GM23338 (cell line): ENCODE data around the gene ULBP1.
"Not testable (repeated sequence)": the region's sequence is repeated elsewhere in the genome, so short reads cannot be mapped to it uniquely, and the experiment has no call there.

ENCODE experiments used
- CREB1 ChIP-seq: fragments of 250-450 bp; sonication (Bioruptor Pico); IDR thresholded peaks from 2 replicates; pipeline ENCODE4 v1.5.0; 2020; ENCODE audit warnings: low read depth, mild to moderate bottlenecking, moderate library complexity
- CTCF ChIP-seq, 2 experiments: fragments of 200-600 bp in 1 of 2; sonication (generic) in 1 of 2; conservative IDR thresholded peaks; 2 replicates each; pipeline versions ENCODE4 v1.5.1 to v1.6.1; 2016 to 2017; ENCODE audit warnings: antibody characterized with exemption in 2 of 2, low read depth in 2 of 2, mild to moderate bottlenecking in 2 of 2, moderate library complexity in 1 of 2
- EZH2 ChIP-seq: fragments of 200-600 bp; sonication (generic); IDR thresholded peaks from one replicate; pipeline ENCODE4 v1.8.0; 2017; ENCODE audit warnings: antibody characterized with exemption, mild to moderate bottlenecking, low read depth; ENCODE audit not compliant: unreplicated experiment
- EZH2phosphoT487 ChIP-seq: fragments of 200-600 bp; sonication (generic); IDR thresholded peaks from one replicate; pipeline ENCODE4 v1.8.1; 2018; ENCODE audit warnings: antibody characterized with exemption; ENCODE audit not compliant: unreplicated experiment
- JUNB ChIP-seq: IDR thresholded peaks from one replicate; pipeline ENCODE4 v1.6.1; 2016; ENCODE audit warnings: antibody characterized with exemption; ENCODE audit not compliant: unreplicated experiment
- NANOG ChIP-seq: IDR thresholded peaks from 2 replicates; pipeline ENCODE4 v1.6.1; 2016; ENCODE audit warnings: antibody characterized with exemption, borderline replicate concordance
- POLR2AphosphoS5 ChIP-seq: IDR thresholded peaks from 2 replicates; pipeline ENCODE4 v1.6.1; 2016; ENCODE audit warnings: antibody characterized with exemption, low read depth
- REST ChIP-seq: IDR thresholded peaks from one replicate; pipeline ENCODE4 v1.6.1; 2018; ENCODE audit warnings: antibody characterized with exemption; ENCODE audit not compliant: unreplicated experiment
- STAT1 ChIP-seq: IDR thresholded peaks from one replicate; pipeline ENCODE4 v1.6.1; 2016; ENCODE audit warnings: antibody characterized with exemption; ENCODE audit not compliant: unreplicated experiment
- ZNF114 ChIP-seq: fragments of 250-450 bp; sonication (Bioruptor Pico); IDR thresholded peaks from 2 replicates; pipeline ENCODE4 v1.5.0; 2020; ENCODE audit warnings: mild to moderate bottlenecking, moderate library complexity
- ZNF331 ChIP-seq: fragments of 250-450 bp; sonication (Bioruptor Pico); IDR thresholded peaks from 2 replicates; pipeline ENCODE4 v1.5.0; 2020; ENCODE audit warnings: low read depth, mild to moderate bottlenecking, moderate library complexity

- not testable (repeated sequence) for TF ChIP-seq CTCF (conservative IDR thresholded peaks at IDR 0.05; ENCODE audit: low read depth in 2 of 2); EZH2; REST; CREB1 (CRISPR knock-in tag); POLR2AphosphoS5; ZNF331 (CRISPR knock-in tag); JUNB; EZH2phosphoT487; NANOG; STAT1; ZNF114 (CRISPR knock-in tag)
These were observed 39.9 kb downstream of the ULBP1 start for GRCh38 chr6:150003599-150003998.
